ENCODE data around the gene LATS1.
"Not testable (repeated sequence)": the region's sequence is repeated elsewhere in the genome, so short reads cannot be mapped to it uniquely, and the experiment has no call there.

The LATS1 gene

GRCh38 chr6:149691201-149691600 is 26.7 kb downstream of the LATS1 start:
- Histone ChIP-seq H3K4me3 (ENCODE audit: low read length) (no peak overlapping the region), H3K36me3 (ENCODE audit: control insufficient read depth, insufficient read depth, low read length) (no peaks in the 10 kb centered on the region), H3K4me1 (ENCODE audit: control insufficient read depth, insufficient read depth, low read length) (no peaks in the 10 kb centered on the region), H3K9me3 (ENCODE audit: control insufficient read depth, low read length) (no peaks in the 10 kb centered on the region), H3K27me3 (ENCODE audit: control insufficient read depth, insufficient read depth, low read length) (no peaks in the 10 kb centered on the region), H3K9ac (ENCODE audit: low read length) (no peak overlapping the region)

GRCh38 chr6:149686230-149686629 is 31.7 kb downstream of the LATS1 start:
- Histone ChIP-seq H3K4me3 (ENCODE audit: low read length) (no peak overlapping the region), H3K27me3 (ENCODE audit: control insufficient read depth, insufficient read depth, low read length) (no peaks in the 10 kb centered on the region), H3K4me1 (ENCODE audit: control insufficient read depth, insufficient read depth, low read length) (no peaks in the 10 kb centered on the region), H3K36me3 (ENCODE audit: control insufficient read depth, insufficient read depth, low read length) (peaks cover 9% of the 10 kb centered on the region), H3K9ac (ENCODE audit: low read length) (no peak overlapping the region), H3K9me3 (ENCODE audit: control insufficient read depth, low read length) (no peaks in the 10 kb centered on the region)

GRCh38 chr6:149683256-149683859 is 34.5 kb downstream of the LATS1 start:
- H3K4me3 ChIP-seq (ENCODE audit: low read length) = no peak overlapping the region
- H3K4me1 ChIP-seq (ENCODE audit: control insufficient read depth, insufficient read depth, low read length) = no peaks in the 10 kb centered on the region
- no peak overlapping the region for H3K9ac ChIP-seq (ENCODE audit: low read length)
- H3K36me3 ChIP-seq (ENCODE audit: control insufficient read depth, insufficient read depth, low read length) = peaks cover 9% of the 10 kb centered on the region
- no peaks in the 10 kb centered on the region for H3K27me3 ChIP-seq (ENCODE audit: control insufficient read depth, insufficient read depth, low read length)
- no peaks in the 10 kb centered on the region for H3K9me3 ChIP-seq (ENCODE audit: control insufficient read depth, low read length)

GRCh38 chr6:149681845-149682244 is 36.1 kb downstream of the LATS1 start:
- not testable (repeated sequence) for H3K9me3 ChIP-seq (ENCODE audit: control insufficient read depth, low read length); H3K27me3 ChIP-seq (ENCODE audit: control insufficient read depth, insufficient read depth, low read length); H3K4me1 ChIP-seq (ENCODE audit: control insufficient read depth, insufficient read depth, low read length); H3K36me3 ChIP-seq (ENCODE audit: control insufficient read depth, insufficient read depth, low read length); H3K4me3 ChIP-seq (ENCODE audit: low read length); H3K9ac ChIP-seq (ENCODE audit: low read length)

GRCh38 chr6:149681209-149681608 is 36.7 kb downstream of the LATS1 start:
- no peak overlapping the region for H3K9ac ChIP-seq (ENCODE audit: low read length)
- no peak overlapping the region for H3K4me3 ChIP-seq (ENCODE audit: low read length)
- no peaks in the 10 kb centered on the region for H3K4me1 ChIP-seq (ENCODE audit: control insufficient read depth, insufficient read depth, low read length)
- H3K36me3 ChIP-seq (ENCODE audit: control insufficient read depth, insufficient read depth, low read length) = peaks cover 9% of the 10 kb centered on the region
- no peaks in the 10 kb centered on the region for H3K27me3 ChIP-seq (ENCODE audit: control insufficient read depth, insufficient read depth, low read length)
- no peaks in the 10 kb centered on the region for H3K9me3 ChIP-seq (ENCODE audit: control insufficient read depth, low read length)

- H3K9me3 ChIP-seq (ENCODE audit: control insufficient read depth, low read length) = no peaks in the 10 kb centered on the region
- H3K9ac ChIP-seq (ENCODE audit: low read length) = no peak overlapping the region
- peaks cover 9% of the 10 kb centered on the region for H3K36me3 ChIP-seq (ENCODE audit: control insufficient read depth, insufficient read depth, low read length)
- no peak overlapping the region for H3K4me3 ChIP-seq (ENCODE audit: low read length)
- H3K27me3 ChIP-seq (ENCODE audit: control insufficient read depth, insufficient read depth, low read length) = no peaks in the 10 kb centered on the region
- H3K4me1 ChIP-seq (ENCODE audit: control insufficient read depth, insufficient read depth, low read length) = no peaks in the 10 kb centered on the region
Measured at GRCh38 chr6:149680503-149680902, 37.4 kb downstream of the LATS1 start.

- not testable (repeated sequence) for H3K4me3 ChIP-seq (ENCODE audit: low read length); H3K27me3 ChIP-seq (ENCODE audit: control insufficient read depth, insufficient read depth, low read length); H3K4me1 ChIP-seq (ENCODE audit: control insufficient read depth, insufficient read depth, low read length); H3K9ac ChIP-seq (ENCODE audit: low read length); H3K36me3 ChIP-seq (ENCODE audit: control insufficient read depth, insufficient read depth, low read length); H3K9me3 ChIP-seq (ENCODE audit: control insufficient read depth, low read length)
Measured at GRCh38 chr6:149672265-149672664, 45.6 kb downstream of the LATS1 start.

GRCh38 chr6:149660028-149660427 is 57.9 kb downstream of the LATS1 start:
- Histone ChIP-seq H3K27me3 (ENCODE audit: control insufficient read depth, insufficient read depth, low read length) (no peaks in the 10 kb centered on the region), H3K4me3 (ENCODE audit: low read length) (no peak overlapping the region), H3K4me1 (ENCODE audit: control insufficient read depth, insufficient read depth, low read length) (no peaks in the 10 kb centered on the region), H3K9ac (ENCODE audit: low read length) (no peak overlapping the region), H3K36me3 (ENCODE audit: control insufficient read depth, insufficient read depth, low read length) (no peaks in the 10 kb centered on the region), H3K9me3 (ENCODE audit: control insufficient read depth, low read length) (no peaks in the 10 kb centered on the region)

GRCh38 chr6:149657441-149657840 is 60.5 kb downstream of the LATS1 start:
- Histone ChIP-seq H3K36me3 (ENCODE audit: control insufficient read depth, insufficient read depth, low read length) (no peaks in the 10 kb centered on the region), H3K9ac (ENCODE audit: low read length) (no peak overlapping the region), H3K4me3 (ENCODE audit: low read length) (no peak overlapping the region), H3K27me3 (ENCODE audit: control insufficient read depth, insufficient read depth, low read length) (no peaks in the 10 kb centered on the region), H3K4me1 (ENCODE audit: control insufficient read depth, insufficient read depth, low read length) (no peaks in the 10 kb centered on the region), H3K9me3 (ENCODE audit: control insufficient read depth, low read length) (no peaks in the 10 kb centered on the region)

- Histone ChIP-seq H3K4me3 (ENCODE audit: low read length) (no peak overlapping the region), H3K27me3 (ENCODE audit: control insufficient read depth, insufficient read depth, low read length) (no peaks in the 10 kb centered on the region), H3K9ac (ENCODE audit: low read length) (no peak overlapping the region), H3K4me1 (ENCODE audit: control insufficient read depth, insufficient read depth, low read length) (peaks cover 5% of the 10 kb centered on the region), H3K36me3 (ENCODE audit: control insufficient read depth, insufficient read depth, low read length) (no peaks in the 10 kb centered on the region), H3K9me3 (ENCODE audit: control insufficient read depth, low read length) (no peaks in the 10 kb centered on the region)
Measured at GRCh38 chr6:149651056-149651455, 66.8 kb downstream of the LATS1 start.

GRCh38 chr6:149648148-149649145 is 69.5 kb downstream of the LATS1 start, which contains the start of gene KATNA1:
Gene KATNA1, minus strand, starts transcription at chr6:149648714. Its CDS starts 10,167 bp downstream, at chr6:149638547.
- Histone ChIP-seq H3K4me3 (ENCODE audit: low read length) (peak within 1 kb of the TSS; percentile 91), H3K4me1 (ENCODE audit: control insufficient read depth, insufficient read depth, low read length) (peaks cover 5% of the 10 kb centered on the region), H3K36me3 (ENCODE audit: control insufficient read depth, insufficient read depth, low read length) (no peaks in the 10 kb centered on the region), H3K27me3 (ENCODE audit: control insufficient read depth, insufficient read depth, low read length) (no peaks in the 10 kb centered on the region), H3K9me3 (ENCODE audit: control insufficient read depth, low read length) (no peaks in the 10 kb centered on the region), H3K9ac (ENCODE audit: low read length) (peak within 1 kb of the TSS; percentile 87)

- H3K36me3 ChIP-seq (ENCODE audit: control insufficient read depth, insufficient read depth, low read length) = no peaks in the 10 kb centered on the region
- no peak overlapping the region for H3K4me3 ChIP-seq (ENCODE audit: low read length)
- no peak overlapping the region for H3K9ac ChIP-seq (ENCODE audit: low read length)
- peaks cover 5% of the 10 kb centered on the region for H3K4me1 ChIP-seq (ENCODE audit: control insufficient read depth, insufficient read depth, low read length)
- H3K27me3 ChIP-seq (ENCODE audit: control insufficient read depth, insufficient read depth, low read length) = no peaks in the 10 kb centered on the region
- no peaks in the 10 kb centered on the region for H3K9me3 ChIP-seq (ENCODE audit: control insufficient read depth, low read length)
Measured at GRCh38 chr6:149646599-149646998, 71.3 kb downstream of the LATS1 start.

All from mucosa of stomach (tissue), 1 donor.